Upper lobe of right lung (tissue), 1 donor: ENCODE data around the gene FMNL3. TPM values are rescaled to one million over a fixed set of nuclear protein-coding genes. Genes with fewer than 3 reads are reported as not detected.

Experiments used
- ATAC-seq: fragments of 200-7000 bp; cut with Tn5 transposase; one replicate; pipeline ENCODE4 v1.9.1; 2020; ENCODE audit warnings: mild to moderate bottlenecking, moderate library complexity
- DNase-seq: peaks from one replicate; pipeline ENCODE4 v3.0.0-alpha.2; 2020
- H3K27ac ChIP-seq: fragments of 200-600 bp; one replicate; pipeline ENCODE4 v1.8.0; 2022
- H3K27me3 ChIP-seq: fragments of 200-600 bp; one replicate; pipeline ENCODE4 v1.8.0; 2022; ENCODE audit warnings: mild to moderate bottlenecking
- H3K36me3 ChIP-seq: fragments of 200-600 bp; one replicate; pipeline ENCODE4 v1.8.0; 2022
- H3K4me1 ChIP-seq: fragments of 200-600 bp; one replicate; pipeline ENCODE4 v1.8.0; 2022
- H3K4me3 ChIP-seq: fragments of 200-600 bp; one replicate; pipeline ENCODE4 v1.8.0; 2022; ENCODE audit warnings: mild to moderate bottlenecking
- H3K9me3 ChIP-seq: fragments of 200-600 bp; one replicate; pipeline ENCODE4 v1.8.0; 2022
- CTCF ChIP-seq: fragments of 200-600 bp; IDR thresholded peaks from one replicate; pipeline ENCODE4 v1.8.0; 2022; ENCODE audit warnings: antibody characterized with exemption
- intact Hi-C: fragments of 100-400 bp; cut with DNase I; formaldehyde crosslinking; loops from one replicate; pipeline ENCODE4 v1.11.0; 2022
- total RNA-seq: library from RNA; stranded (reverse); fragmentation: NEBNext Ultra II Directional; extraction: Animal tissue kit (Norgen Biotek cat#: 25700); gene quantifications from one replicate; pipeline ENCODE4 v1.2.1, GENCODE V29; 2021
- donor health status: DM: no; HTN: yes; CAD: no; lungs with severe emphysema.

FMNL3 gene
- total RNA-seq, 1 donor from 2014 or later = 40.3 TPM

DNA sequence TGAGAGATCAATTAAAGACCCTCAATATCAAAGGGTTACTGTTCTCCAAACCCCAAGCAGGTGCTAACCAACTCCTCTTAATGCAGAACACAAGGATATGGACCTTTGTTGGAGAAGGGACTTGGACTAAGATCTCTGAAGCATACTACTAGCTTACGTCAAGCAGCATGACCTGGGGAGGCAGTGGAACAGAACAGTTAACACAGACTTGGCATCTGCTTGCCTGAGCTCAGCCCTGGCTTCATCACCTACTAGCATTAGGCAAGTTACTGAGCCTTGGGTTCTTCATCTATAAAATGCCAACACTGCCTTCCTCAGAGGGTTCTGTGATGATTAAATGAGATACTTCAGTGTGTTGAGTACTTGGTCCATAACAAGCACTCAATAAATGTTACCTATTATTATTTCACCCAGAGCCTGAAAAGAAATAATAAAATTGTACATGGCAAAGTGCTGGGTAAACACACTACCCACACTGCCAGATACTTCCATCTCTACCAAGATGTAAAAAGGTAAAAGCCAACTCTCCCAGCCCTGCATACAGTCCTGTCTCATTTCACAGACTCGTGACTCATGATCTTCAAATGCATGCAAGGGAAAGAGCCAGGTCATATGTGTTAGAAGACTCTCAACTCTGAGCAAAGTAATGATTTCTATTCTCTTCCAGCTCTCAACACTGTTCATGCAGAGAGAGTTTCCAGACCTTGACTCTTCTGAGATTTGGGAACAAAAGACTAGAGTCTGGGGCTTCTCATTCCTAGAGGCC lies 39.7 kb downstream of the FMNL3 start:
- DNase-seq (no peak), ATAC-seq (no peak)
- Histone ChIP-seq H3K27ac (no peak overlapping the region), H3K27me3 (no peaks in the 10 kb centered on the region), H3K4me1 (peaks cover 60% of the 10 kb centered on the region), H3K9me3 (no peaks in the 10 kb centered on the region), H3K4me3 (no peak overlapping the region), H3K36me3 (no peaks in the 10 kb centered on the region)
- intact Hi-C loops = no loop called here
- TF ChIP-seq CTCF = no peak

DNA sequence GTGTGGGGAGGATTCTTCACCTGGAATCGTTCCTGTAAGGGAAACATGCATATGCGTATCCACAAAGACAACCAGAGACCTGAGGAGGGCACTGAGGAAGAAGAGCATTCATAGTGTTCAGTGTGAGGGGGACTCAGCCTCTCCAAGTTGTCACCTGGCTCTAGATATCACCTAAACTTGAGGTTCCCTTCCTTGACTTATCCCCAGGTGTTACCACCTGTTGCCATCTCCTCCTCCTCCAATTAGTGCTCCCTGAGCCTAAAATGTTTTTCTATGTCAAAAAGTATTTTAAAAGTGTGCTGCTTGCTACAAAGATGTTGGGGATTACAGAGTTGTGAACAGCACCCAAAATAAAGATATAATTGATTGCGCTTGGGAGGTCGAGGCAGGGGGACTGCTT lies 41.0 kb downstream of the FMNL3 start:
- ATAC-seq (no peak), DNase-seq (no peak)
- Histone ChIP-seq H3K9me3 (no peaks in the 10 kb centered on the region), H3K4me1 (peaks cover 60% of the 10 kb centered on the region), H3K4me3 (no peak overlapping the region), H3K36me3 (no peaks in the 10 kb centered on the region), H3K27ac (no peak overlapping the region), H3K27me3 (no peaks in the 10 kb centered on the region)
- intact Hi-C loops = no loop called here
- TF ChIP-seq CTCF = no peak

GRCh38 chr12:49665384-49665783 lies 41.8 kb downstream of the FMNL3 start:
- Histone ChIP-seq H3K27ac (peak overlapping the region; percentile 83), H3K4me3 (no peak overlapping the region), H3K9me3 (no peaks in the 10 kb centered on the region), H3K4me1 (peaks cover 53% of the 10 kb centered on the region), H3K36me3 (no peaks in the 10 kb centered on the region), H3K27me3 (no peaks in the 10 kb centered on the region)
- no peak for DNase-seq
- no peak for ATAC-seq
- intact Hi-C loops = no loop called here
- no peak for TF ChIP-seq CTCF

GRCh38 chr12:49664591-49665239 lies 42.5 kb downstream of the FMNL3 start:
- peaks cover 2% of the 10 kb centered on the region for H3K36me3 ChIP-seq
- DNase-seq (no peak), ATAC-seq (no peak)
- H3K27me3 ChIP-seq = no peaks in the 10 kb centered on the region
- peaks cover 48% of the 10 kb centered on the region for H3K4me1 ChIP-seq
- H3K27ac ChIP-seq = peak overlapping the region; percentile 83
- no peaks in the 10 kb centered on the region for H3K9me3 ChIP-seq
- TF ChIP-seq CTCF = no peak
- intact Hi-C loops = no loop called here
- H3K4me3 ChIP-seq = no peak overlapping the region

- Histone ChIP-seq H3K4me1 (peaks cover 47% of the 10 kb centered on the region), H3K27me3 (no peaks in the 10 kb centered on the region), H3K9me3 (no peaks in the 10 kb centered on the region), H3K4me3 (no peak overlapping the region), H3K36me3 (peaks cover 7% of the 10 kb centered on the region), H3K27ac (peak overlapping the region; percentile 83)
- intact Hi-C loops = no loop called here
- DNase-seq = no peak
- TF ChIP-seq CTCF = no peak
- no peak for ATAC-seq
Observed at GRCh38 chr12:49664167-49664566, 43.0 kb downstream of the FMNL3 start.
